ENCODE data around the gene NMRAL1.

The NMRAL1 gene

GRCh38 chr16:4467916-4468315 is 6.5 kb downstream of the NMRAL1 start:
- no peak for DNase-seq

GRCh38 chr16:4465977-4466779 is 8.2 kb downstream of the NMRAL1 start:
- DNase-seq = no peak

GRCh38 chr16:4463522-4464163 is 10.8 kb downstream of the NMRAL1 start:
- DNase-seq = no peak

GRCh38 chr16:4461250-4462085 is 13.0 kb downstream of the NMRAL1 start:
- peak in 30 of 56 donors; percentile 7 to 54 (median 34) for DNase-seq

GRCh38 chr16:4460936-4461249 is 13.5 kb downstream of the NMRAL1 start:
- DNase-seq = no peak

- no peak for DNase-seq
Measured at GRCh38 chr16:4455951-4456350, 18.5 kb downstream of the NMRAL1 start.

GRCh38 chr16:4455081-4455480 is 19.3 kb downstream of the NMRAL1 start:
- DNase-seq = no peak

GRCh38 chr16:4454623-4455022 is 19.8 kb downstream of the NMRAL1 start:
- no peak for DNase-seq

- no peak for DNase-seq
Measured at GRCh38 chr16:4452674-4453073, 21.8 kb downstream of the NMRAL1 start.

- DNase-seq = no peak
Measured at GRCh38 chr16:4450931-4451519, 23.4 kb downstream of the NMRAL1 start.

GRCh38 chr16:4450430-4450829 is 24.0 kb downstream of the NMRAL1 start:
- no peak for DNase-seq

GRCh38 chr16:4443986-4444385 is 30.4 kb downstream of the NMRAL1 start:
- peak in 1 of 56 donors; percentile 22 for DNase-seq

GRCh38 chr16:4443271-4443670 is 31.2 kb downstream of the NMRAL1 start:
- peak in 6 of 56 donors; percentile 7 to 41 (median 28) for DNase-seq

- DNase-seq = no peak
Measured at GRCh38 chr16:4442371-4442770, 32.1 kb downstream of the NMRAL1 start.

- no peak for DNase-seq
Measured at GRCh38 chr16:4437366-4437765, 37.1 kb downstream of the NMRAL1 start.

GRCh38 chr16:4435337-4436067 is 38.9 kb downstream of the NMRAL1 start:
- no peak for DNase-seq

- DNase-seq = no peak
Measured at GRCh38 chr16:4433914-4434787, 40.3 kb downstream of the NMRAL1 start.

GRCh38 chr16:4433228-4433627 is 41.2 kb downstream of the NMRAL1 start:
- no peak for DNase-seq

GRCh38 chr16:4431023-4431422 is 43.4 kb downstream of the NMRAL1 start:
- no peak for DNase-seq

- DNase-seq = no peak
Measured at GRCh38 chr16:4428500-4428899, 45.9 kb downstream of the NMRAL1 start.

All from nucleus accumbens (tissue), 56 donors.